ENCODE results near the gene PTPN12.
"Not testable (repeated sequence)": the region's sequence is repeated elsewhere in the genome, so short reads cannot be mapped to it uniquely, and the experiment has no call there.

PTPN12 gene

DNA sequence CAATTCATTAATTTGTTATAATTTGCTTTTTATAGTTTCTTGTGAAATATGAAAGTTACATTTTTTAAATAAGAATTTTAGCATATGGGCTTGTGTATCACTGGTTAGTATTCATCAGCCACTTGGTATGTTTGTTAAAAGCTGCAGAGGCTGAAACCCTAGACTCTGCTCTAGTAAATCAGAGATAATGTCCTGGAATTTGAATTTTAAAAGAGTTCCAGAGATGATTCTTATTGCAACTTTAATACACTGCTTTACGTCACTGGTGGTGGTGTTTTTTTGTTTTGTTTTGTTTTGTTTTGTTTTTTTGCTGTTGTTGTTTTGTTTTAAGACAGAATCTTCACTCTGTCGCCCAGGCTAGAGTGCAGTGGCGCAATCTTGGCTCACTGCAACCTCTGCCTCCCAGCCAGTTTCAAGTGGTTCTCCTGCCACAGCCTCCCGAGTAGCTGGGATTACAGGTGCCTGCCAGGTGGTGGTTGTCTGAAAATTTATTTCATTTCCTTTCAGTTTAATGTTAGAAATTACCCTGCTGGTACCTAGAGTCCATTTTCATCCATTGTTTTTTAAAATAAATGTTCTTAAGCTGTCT is 43.8 kb downstream of the PTPN12 start:
- DNase-seq (ENCODE audit: low spot score) = no peak

DNA sequence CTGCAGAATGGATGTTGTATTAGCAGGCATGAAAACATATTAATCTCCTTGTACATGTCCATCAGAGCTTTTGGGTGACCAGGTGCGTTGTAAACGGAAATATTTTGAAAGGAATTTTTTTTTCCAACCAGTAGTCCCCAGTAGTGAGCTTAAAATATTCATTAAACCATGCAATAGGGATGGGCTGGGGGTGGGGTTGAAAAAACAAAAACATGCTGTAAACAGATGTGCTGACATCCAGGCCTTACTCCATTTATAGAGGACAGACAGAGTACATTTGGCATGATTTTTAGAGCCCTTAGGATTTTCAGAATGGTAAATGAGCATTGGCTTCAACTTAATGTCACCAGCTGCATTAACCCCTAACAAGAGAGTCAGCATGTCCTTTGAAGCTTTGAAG is 50.2 kb downstream of the PTPN12 start:
- no peak for DNase-seq (ENCODE audit: low spot score)

DNA sequence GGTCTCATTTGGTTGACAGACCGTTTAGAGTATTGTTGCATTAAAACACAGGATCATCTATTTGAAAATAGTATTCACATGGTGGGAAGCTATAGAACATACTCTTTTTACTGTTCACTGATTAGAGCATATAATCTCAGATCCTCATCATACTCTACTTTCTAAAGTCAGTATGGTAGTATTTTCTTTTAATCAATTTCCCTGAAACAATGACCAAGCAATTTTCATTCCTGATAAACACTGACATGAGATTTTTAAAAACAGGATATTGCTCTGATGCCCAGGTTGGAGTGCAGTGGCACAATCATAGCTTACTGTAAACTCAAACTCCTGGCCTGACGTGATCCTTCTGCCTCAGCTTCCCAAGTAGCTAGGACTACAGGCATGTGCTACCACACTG is 63.9 kb downstream of the PTPN12 start:
- DNase-seq (ENCODE audit: low spot score) = no peak

- no peak for DNase-seq (ENCODE audit: low spot score)
Observed at GRCh38 chr7:77606562-77606961, 69.5 kb downstream of the PTPN12 start.

DNA sequence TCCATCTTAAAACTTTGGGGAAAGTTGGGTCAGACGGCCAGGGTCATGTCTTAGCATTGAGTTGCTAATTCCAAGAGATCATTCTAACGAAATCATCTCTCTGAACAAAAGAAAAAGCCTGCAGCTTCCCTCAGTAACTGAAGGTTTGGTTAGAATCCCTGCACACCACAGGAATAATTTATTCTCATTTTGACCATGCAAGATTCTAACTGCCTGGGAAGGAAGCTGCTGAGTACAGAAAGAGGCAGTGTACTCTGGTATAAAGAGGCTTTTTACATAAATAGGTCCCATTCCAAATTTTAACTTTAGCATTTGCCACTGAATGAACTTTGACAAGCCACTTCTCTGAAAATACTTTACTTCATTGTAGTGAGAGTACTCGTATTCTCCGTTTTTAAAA is 82.2 kb downstream of the PTPN12 start:
- no peak for DNase-seq (ENCODE audit: low spot score)

GRCh38 chr7:77626586-77627308 is 89.7 kb downstream of the PTPN12 start:
- no peak for DNase-seq (ENCODE audit: low spot score)

DNA sequence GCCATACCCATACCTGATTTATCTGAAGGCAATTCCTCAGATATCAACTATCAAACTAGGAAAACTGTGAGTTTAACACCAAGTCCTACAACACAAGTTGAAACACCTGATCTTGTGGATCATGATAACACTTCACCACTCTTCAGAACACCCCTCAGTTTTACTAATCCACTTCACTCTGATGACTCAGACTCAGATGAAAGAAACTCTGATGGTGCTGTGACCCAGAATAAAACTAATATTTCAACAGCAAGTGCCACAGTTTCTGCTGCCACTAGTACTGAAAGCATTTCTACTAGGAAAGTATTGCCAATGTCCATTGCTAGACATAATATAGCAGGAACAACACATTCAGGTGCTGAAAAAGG is 90.2 kb downstream of the PTPN12 start:
- no peak for DNase-seq (ENCODE audit: low spot score)

DNA sequence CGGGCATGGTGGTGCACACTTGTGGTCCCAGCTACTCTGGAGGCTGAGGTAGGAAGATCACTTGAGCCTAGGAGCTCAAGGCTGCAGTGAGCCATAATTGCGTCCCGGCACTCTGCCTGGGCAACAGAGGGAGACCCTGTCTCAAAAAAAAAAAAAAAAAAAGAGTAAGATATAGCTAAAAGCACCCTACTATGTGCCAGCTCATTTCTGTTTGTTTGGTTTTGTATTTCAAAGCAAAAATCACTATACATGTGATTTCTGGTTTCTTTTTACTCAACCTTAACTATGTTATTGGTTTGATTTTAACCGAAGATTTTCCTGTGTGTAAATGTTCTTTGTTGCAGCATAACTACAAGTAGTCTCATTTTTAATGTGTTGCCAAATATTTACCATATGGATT is 92.7 kb downstream of the PTPN12 start:
- no peak for DNase-seq (ENCODE audit: low spot score)

DNA sequence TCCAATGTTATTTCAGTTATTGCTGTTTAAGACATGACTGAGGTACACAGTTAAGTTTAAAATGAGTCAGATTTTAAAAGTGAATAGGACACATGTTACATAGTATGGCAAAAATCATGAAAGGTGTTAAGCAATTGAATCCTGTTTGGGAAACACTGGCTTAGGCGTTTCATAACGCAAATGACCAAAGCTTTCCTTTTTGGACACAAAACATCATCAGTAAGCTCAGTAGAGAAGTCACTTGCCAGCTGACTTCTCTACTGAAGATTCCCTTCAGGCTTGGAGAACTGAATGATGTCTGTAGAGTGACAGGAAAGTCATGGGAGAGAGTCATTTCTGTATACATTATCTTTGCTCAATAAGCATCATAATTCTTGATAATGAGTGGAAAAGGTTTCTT is 94.7 kb downstream of the PTPN12 start:
- no peak for DNase-seq (ENCODE audit: low spot score)

DNA sequence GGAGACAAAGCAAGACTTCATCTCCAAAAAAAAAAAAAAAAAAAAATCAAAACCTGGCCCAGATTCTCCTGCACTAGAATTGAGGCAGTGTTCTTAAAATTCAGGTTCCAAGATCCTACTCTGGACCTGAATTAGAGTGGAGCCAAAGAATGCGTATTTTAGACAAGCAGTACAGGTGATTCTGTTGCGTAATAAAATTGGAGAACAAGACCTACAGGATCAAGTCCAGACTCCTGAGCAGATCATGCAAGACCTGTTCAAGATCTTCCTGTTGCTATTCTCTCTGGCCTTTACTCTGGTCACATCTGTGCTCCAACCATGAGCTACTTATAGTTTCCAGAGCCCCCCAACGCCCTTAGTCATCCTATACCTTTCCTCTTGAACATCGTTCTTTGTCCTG is 107.7 kb downstream of the PTPN12 start:
- DNase-seq (ENCODE audit: low spot score) = no peak

GRCh38 chr7:77648742-77649338 is 111.7 kb downstream of the PTPN12 start:
- DNase-seq (ENCODE audit: low spot score) = no peak

- no peak for DNase-seq (ENCODE audit: low spot score)
Observed at GRCh38 chr7:77649716-77650349, 112.7 kb downstream of the PTPN12 start.

DNA sequence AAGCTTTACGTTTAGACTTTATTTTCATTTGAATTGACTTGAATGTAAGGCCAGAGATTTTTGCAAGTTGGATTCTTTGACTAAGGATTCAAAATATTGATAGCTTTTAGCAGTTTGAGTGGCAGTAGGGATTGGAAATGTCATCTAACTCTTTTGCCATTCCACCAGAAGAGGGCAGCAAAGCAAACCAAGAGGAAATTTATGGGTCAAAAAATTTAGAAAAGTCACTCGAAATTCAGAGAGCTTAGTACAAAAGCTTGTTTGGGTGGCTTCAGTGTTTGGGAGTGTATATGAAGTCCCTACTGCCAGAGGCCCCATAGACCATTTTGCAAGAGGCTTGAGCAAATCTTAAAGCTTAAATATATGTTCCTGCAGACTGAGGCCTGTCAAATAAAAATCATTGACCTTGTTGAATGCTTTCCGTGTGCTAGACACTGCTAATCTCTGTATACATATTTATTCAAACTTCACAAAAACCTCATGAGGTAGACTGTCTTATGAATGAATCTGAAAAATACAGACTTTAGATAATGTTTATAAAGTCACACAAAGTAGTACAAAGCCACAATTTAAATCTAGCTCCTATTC is 114.6 kb downstream of the PTPN12 start:
- DNase-seq (ENCODE audit: low spot score) = no peak

DNA sequence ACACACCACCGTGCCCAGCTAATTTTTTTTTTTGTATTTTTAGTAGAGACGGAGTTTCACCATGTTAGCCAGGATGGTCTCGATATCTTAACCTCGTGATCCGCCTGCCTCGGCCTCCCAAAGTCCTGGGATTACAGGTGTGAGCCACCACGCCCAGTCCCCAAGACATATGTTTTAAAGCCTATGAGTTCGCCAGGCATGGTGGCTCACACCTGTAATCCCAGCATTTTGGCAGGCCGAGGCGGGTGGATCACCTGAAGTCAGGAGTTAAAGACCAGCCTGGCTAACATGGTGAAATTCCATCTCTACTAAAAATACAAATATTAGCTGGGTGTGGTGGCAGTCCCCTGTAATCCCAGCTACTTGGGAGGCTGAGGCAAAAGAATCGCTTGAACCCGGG is 115.7 kb downstream of the PTPN12 start:
- not testable (repeated sequence) for DNase-seq (ENCODE audit: low spot score)

DNA sequence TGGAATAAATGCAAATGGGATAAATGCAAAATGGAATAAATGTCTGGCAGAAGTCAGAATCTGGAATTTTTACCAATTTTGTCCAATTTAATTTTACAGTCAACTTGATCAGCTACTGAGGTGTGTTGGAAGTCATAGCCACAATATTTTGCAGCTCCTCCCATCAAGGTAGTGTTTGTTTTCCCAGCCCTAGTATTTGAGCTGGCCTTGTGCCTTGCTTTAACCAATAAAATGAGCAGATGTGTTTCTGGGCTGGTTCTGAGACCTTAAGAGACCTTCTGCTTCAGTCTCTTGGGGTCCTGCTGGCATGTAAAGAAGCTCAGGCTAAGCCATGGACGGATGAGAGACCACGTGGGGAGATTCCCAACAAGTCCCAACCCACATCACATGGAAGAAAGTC is 116.5 kb downstream of the PTPN12 start:
- DNase-seq (ENCODE audit: low spot score) = no peak

GRCh38 chr7:77655356-77655755 is 118.3 kb downstream of the PTPN12 start:
- DNase-seq (ENCODE audit: low spot score) = no peak

DNA sequence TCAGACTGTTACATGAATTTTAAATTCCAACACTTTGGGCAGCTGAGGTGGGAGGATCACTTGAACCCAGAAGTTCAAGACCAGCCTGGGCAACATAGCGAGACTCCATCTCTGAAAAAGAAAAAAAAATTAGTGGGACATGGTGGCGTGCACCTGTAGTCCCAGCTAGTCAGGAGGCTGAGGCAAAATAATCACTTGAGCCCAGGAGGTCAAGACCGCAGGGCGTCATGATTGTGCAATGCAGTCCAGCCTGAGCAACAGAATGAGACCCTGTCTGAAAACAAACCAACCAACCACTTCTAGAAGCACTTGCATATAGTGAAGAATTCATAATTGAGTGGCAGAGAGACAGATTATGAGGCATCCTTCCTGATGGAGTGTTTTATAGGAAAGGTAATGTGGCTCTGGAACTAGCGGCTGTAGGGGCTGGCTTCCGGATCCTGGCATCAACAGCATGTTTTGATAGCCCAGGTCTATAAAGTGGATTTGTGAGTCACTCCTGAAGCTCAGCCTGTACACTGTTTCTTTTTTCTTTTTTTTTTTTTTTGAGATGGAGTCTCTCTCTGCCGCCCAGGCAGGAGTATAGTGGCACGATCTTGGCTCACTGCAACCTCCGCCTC is 118.9 kb downstream of the PTPN12 start:
- DNase-seq (ENCODE audit: low spot score) = no peak

GRCh38 chr7:77657427-77658224 is 120.5 kb downstream of the PTPN12 start:
- no peak for DNase-seq (ENCODE audit: low spot score)

- DNase-seq (ENCODE audit: low spot score) = no peak
Observed at GRCh38 chr7:77658928-77659327, 121.8 kb downstream of the PTPN12 start.

GRCh38 chr7:77661816-77662215 is 124.7 kb downstream of the PTPN12 start:
- no peak for DNase-seq (ENCODE audit: low spot score)

GRCh38 chr7:77662869-77663268 is 125.8 kb downstream of the PTPN12 start:
- no peak for DNase-seq (ENCODE audit: low spot score)

DNA sequence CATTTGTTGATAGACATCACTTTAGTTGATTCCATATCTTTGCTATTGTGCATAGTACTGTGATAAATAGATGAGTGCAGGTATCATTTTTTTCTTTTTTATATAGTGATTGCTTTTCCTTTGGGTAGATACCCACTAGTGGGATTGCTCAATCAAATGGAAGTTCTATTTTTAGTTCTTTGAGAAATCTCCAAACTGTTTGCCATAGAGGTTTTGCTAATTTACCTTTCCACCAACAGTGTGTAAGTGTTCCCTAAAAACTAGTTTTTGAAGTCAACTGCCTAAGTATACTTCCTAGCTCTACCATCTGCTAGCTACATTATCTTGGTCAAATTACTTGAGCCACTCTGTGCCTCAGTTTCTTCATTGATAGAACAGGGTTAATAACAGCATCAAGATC is 127.6 kb downstream of the PTPN12 start:
- no peak for DNase-seq (ENCODE audit: low spot score)
